NB4 (cell line): ENCODE data around the gene PPP2R3C.

Source experiments
- POLR2A ChIP-seq: IDR thresholded peaks from 2 replicates; pipeline ENCODE4 v1.6.1; 2011; ENCODE audit warnings: mild to moderate bottlenecking; ENCODE audit not compliant: insufficient read length; ENCODE audit errors: extremely low read depth
- TF ChIP-seq, protein P1 (sequence below): IDR thresholded peaks from one replicate; pipeline ENCODE4 v1.5.1; 2012; ENCODE audit warnings: low read depth, low read length
- TF ChIP-seq, protein P2 (sequence below): IDR thresholded peaks from 2 replicates; pipeline ENCODE4 v1.6.1; 2011; ENCODE audit warnings: low read depth, low read length

DNA sequence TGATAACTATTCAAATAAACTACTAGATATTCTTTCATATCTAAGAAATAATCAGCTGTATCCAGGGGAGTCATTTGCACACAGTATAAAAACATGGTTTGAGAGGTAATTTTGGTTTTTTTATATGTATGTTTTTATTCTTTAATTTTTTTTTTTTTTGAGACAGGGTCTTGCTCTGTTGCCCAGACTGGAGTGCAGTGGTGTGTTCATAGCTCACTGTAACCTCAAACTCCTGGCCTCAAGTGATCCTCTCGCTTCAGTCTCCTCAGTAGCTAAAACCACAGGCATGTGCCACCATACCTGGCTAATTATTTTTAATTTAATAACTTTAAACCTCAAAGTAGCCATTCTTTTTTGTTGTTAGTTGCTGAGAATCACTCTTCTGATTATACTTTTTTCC, 2.3 kb upstream of the PPP2R3C start:
- TF ChIP-seq, protein P1, sequence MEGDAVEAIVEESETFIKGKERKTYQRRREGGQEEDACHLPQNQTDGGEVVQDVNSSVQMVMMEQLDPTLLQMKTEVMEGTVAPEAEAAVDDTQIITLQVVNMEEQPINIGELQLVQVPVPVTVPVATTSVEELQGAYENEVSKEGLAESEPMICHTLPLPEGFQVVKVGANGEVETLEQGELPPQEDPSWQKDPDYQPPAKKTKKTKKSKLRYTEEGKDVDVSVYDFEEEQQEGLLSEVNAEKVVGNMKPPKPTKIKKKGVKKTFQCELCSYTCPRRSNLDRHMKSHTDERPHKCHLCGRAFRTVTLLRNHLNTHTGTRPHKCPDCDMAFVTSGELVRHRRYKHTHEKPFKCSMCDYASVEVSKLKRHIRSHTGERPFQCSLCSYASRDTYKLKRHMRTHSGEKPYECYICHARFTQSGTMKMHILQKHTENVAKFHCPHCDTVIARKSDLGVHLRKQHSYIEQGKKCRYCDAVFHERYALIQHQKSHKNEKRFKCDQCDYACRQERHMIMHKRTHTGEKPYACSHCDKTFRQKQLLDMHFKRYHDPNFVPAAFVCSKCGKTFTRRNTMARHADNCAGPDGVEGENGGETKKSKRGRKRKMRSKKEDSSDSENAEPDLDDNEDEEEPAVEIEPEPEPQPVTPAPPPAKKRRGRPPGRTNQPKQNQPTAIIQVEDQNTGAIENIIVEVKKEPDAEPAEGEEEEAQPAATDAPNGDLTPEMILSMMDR: no peak
- TF ChIP-seq POLR2A: no peak
- TF ChIP-seq, protein P2, sequence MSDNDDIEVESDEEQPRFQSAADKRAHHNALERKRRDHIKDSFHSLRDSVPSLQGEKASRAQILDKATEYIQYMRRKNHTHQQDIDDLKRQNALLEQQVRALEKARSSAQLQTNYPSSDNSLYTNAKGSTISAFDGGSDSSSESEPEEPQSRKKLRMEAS: no peak
